ENCODE results near the gene NMD3.

Gene NMD3

DNA sequence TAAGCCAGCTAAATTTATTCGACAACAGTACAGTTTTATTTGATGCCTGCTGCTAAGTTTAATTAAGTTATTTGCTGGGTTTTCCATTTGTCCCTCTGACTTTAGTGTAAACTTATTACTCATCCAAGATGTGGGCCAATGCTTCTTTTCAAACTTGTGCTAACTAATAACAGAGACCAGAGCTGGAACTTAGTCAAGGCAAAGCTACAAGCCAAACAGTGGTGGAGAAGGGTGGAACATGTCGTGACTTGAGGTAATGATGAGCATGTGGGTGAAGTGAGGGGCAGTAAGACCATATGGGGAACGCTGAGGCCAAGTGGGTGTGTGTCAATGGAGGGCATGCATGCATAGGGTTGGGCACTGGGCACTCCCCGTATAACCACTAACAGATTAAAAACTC lies 63.9 kb downstream of the NMD3 start:
- DNase-seq, result no peak

DNA sequence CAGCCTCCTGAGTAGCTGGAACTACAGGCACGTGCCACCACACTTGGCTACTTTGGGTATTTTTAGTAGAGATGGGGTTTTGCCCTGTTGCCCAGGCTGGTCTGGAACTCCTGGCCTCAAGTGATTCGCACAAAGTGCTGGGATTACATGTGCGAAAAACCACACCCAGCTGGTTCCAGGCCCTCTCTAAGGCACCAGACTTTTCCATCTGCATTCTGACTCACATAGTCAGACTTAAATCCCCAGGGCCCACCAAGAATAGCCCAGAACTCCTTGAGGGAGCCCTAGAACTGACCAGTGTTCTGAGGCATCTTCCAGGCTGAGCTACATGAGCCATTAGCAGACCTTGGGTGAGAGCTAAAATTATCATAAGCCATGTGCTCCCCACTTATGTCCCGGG lies 68.1 kb downstream of the NMD3 start:
- no peak for DNase-seq

DNA sequence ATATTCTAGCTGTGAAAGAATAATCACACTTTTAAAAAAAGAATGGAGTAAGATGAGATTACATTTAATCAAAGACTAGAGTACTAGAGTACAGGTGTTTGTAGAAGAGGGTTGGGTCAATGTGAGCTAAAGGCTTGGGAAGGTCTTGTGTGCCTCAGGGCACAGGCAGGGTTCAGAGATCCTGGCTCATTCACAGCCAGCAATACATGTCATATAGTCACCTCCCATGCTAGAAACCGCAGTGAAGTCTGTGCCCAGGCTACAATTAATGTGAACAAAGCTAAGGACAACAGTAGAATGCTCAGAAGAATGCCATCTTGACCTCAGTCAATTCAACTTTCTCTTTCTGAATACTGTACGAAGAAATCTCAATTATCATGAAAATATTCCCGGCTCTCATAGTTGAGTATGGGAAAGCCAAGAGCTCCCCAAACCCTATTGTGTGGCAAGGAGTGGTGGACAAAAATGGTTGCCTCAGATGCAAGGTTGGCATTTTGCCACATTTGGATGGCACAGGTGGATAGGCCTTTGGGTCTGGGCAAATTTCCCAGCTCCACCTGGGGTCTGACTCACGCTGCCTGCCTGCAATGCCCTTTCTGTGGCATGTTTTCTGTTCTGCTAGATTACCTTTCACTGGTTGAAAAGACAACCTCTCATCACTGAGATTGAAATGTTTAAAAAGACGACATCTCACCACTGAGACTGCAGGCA lies 70.2 kb downstream of the NMD3 start:
- peak; percentile 82 for DNase-seq

DNA sequence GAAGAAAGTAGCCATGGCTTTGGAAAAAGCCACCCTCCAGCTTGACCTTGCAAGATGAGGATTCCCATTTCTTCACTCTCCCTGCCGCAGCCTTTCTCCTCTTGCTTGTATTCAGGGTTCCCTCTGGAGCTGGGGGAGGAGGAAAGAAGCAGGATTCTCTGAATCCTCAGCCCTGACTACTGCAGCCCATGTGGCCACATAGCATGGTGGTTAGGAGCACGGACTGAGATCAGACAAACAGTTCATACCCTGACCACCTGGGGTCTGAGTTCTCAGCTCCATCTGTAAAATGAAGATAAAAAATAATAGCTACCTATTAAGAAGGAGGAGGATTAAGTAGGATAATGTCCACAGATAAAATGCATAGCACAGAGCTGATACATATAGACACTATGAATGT lies 72.3 kb downstream of the NMD3 start:
- no peak for DNase-seq

DNA sequence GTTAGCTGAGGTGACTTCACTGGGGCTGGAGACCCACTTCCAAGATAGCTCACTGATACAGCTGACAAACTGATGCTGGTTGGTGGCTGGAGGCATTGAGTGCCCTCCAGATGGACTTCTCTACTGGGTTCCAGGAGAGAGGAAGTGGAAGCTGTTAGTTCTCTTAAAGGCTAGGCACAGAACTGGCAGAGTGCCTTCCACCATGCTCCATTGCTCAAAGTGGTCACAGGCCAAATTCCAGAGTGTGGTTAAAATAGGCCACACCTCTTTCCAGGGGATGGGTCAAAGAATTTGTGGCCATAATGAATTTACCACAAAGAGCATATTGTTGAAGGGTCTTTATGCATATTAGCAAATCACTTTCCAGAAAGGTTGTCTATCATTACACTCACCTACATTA lies 74.2 kb downstream of the NMD3 start:
- no peak for DNase-seq

DNA sequence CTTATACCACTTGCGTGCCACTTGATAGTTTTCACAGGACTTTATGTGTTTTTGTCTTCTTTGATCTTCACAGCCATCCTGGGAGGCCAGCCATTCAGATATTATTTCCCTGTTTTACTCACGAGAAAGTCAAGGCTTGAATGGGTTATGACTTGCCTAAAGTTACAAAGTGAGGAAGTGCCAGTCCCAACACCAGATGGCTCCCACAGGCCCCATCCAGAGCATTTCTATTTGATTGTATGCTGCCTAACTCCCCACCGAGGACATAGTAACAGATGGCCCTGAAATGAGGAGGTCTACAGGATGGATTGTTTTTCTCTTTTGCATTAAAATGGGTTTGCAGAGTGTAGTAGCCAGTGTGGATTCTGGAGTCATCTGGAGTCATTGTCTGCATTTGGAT lies 75.7 kb downstream of the NMD3 start:
- peak; percentile 80 for DNase-seq
